Loucy (cell line): Measurements from ENCODE around the gene RAB26.

Experiments used
- H2AFZ ChIP-seq: fragments of 200-600 bp; sonication (generic); 2 replicates; pipeline ENCODE4 v1.6.0; 2016; ENCODE audit warnings: antibody characterized with exemption, mild to moderate bottlenecking, low read length, moderate library complexity
- H3F3A ChIP-seq: fragments of 200-600 bp; 2 replicates; pipeline ENCODE4 v1.6.0; 2016; ENCODE audit warnings: antibody characterized with exemption, low read depth, mild to moderate bottlenecking
- H3K27me3 ChIP-seq: fragments of 200-600 bp; sonication (generic); 2 replicates; pipeline ENCODE4 v1.6.1; 2014; ENCODE audit warnings: low read length, mild to moderate bottlenecking; ENCODE audit not compliant: insufficient read depth, poor library complexity, severe bottlenecking
- H3K36me3 ChIP-seq: fragments of 200-600 bp; sonication (generic); 2 replicates; pipeline ENCODE4 v1.6.1; 2016; ENCODE audit warnings: low read length; ENCODE audit not compliant: insufficient read depth
- H3K4me1 ChIP-seq: fragments of 200-600 bp; sonication (generic); 2 replicates; pipeline ENCODE4 v1.5.1; 2014; ENCODE audit warnings: low read length, mild to moderate bottlenecking; ENCODE audit not compliant: insufficient read depth, poor library complexity, severe bottlenecking
- H3K4me2 ChIP-seq: fragments of 200-600 bp; sonication (generic); 2 replicates; pipeline ENCODE4 v1.6.0; 2014; ENCODE audit warnings: antibody characterized with exemption, low read length, low read depth, mild to moderate bottlenecking; ENCODE audit not compliant: poor library complexity, severe bottlenecking
- H3K4me3 ChIP-seq: fragments of 200-600 bp; sonication (generic); 2 replicates; pipeline ENCODE4 v1.5.1; 2014; ENCODE audit warnings: low read length, mild to moderate bottlenecking, mixed read lengths; ENCODE audit not compliant: poor library complexity, severe bottlenecking
- H3K79me2 ChIP-seq: fragments of 200-600 bp; sonication (generic); 2 replicates; pipeline ENCODE4 v1.6.1; 2014; ENCODE audit warnings: low read length; ENCODE audit not compliant: insufficient read depth
- H3K9ac ChIP-seq: fragments of 200-600 bp; sonication (generic); 2 replicates; pipeline ENCODE4 v1.6.0; 2014; ENCODE audit warnings: mild to moderate bottlenecking, low read depth, low read length, moderate library complexity; ENCODE audit not compliant: poor library complexity, severe bottlenecking
- H3K9me2 ChIP-seq: fragments of 200-600 bp; sonication (generic); replicated peaks from 2 replicates; pipeline ENCODE4 v1.6.1; 2016; ENCODE audit warnings: low read depth, low read length, mixed read lengths
- H3K9me3 ChIP-seq: fragments of 200-600 bp; sonication (generic); 2 replicates; pipeline ENCODE4 v1.6.1; 2014; ENCODE audit warnings: mild to moderate bottlenecking, antibody characterized with exemption, low read length, low read depth; ENCODE audit not compliant: insufficient read depth
- H4K20me1 ChIP-seq: fragments of 200-600 bp; sonication (generic); 2 replicates; pipeline ENCODE4 v1.6.0; 2014; ENCODE audit warnings: antibody characterized with exemption, low read length, mild to moderate bottlenecking; ENCODE audit not compliant: insufficient read depth, poor library complexity, severe bottlenecking
- CTCF ChIP-seq: fragments of 200-600 bp; sonication (generic); conservative IDR thresholded peaks from 2 replicates; pipeline ENCODE4 v1.5.1; 2014; ENCODE audit warnings: mild to moderate bottlenecking, antibody characterized with exemption, low read length
- EZH2phosphoT487 ChIP-seq: fragments of 200-600 bp; IDR thresholded peaks from 2 replicates; pipeline ENCODE4 v1.6.1; 2018; ENCODE audit warnings: antibody characterized with exemption, mild to moderate bottlenecking, moderate library complexity, borderline replicate concordance

The RAB26 gene

GRCh38 chr16:2173916-2174315, 25.5 kb downstream of the RAB26 start:
- Histone ChIP-seq H3K4me3 (no peak overlapping the region), H3K9me2 (no peaks in the 10 kb centered on the region), H4K20me1 (no peaks in the 10 kb centered on the region), H3K9me3 (no peaks in the 10 kb centered on the region), H3K27me3 (no peaks in the 10 kb centered on the region), H3K36me3 (no peaks in the 10 kb centered on the region; the same call in 1 of the 2 replicates), H3K79me2 (no peaks in the 10 kb centered on the region), H3K4me2 (no peak overlapping the region), H3K4me1 (no peaks in the 10 kb centered on the region), H3K9ac (no peak overlapping the region), H3F3A (no peaks in the 10 kb centered on the region), H2AFZ (no peak overlapping the region)
- no peak for TF ChIP-seq EZH2phosphoT487
- TF ChIP-seq CTCF = no peak

GRCh38 chr16:2174396-2175131, 26.1 kb downstream of the RAB26 start:
- H3K9ac ChIP-seq = no peak overlapping the region
- H3K36me3 ChIP-seq = no peaks in the 10 kb centered on the region; the same call in 1 of the 2 replicates

GRCh38 chr16:2175454-2175853, 27.0 kb downstream of the RAB26 start:
- Histone ChIP-seq H3K4me1 (no peaks in the 10 kb centered on the region), H3K9me2 (no peaks in the 10 kb centered on the region), H3K4me3 (no peak overlapping the region), H3K9me3 (no peaks in the 10 kb centered on the region), H3F3A (no peaks in the 10 kb centered on the region), H2AFZ (no peak overlapping the region), H3K9ac (no peak overlapping the region), H3K27me3 (no peaks in the 10 kb centered on the region), H4K20me1 (no peaks in the 10 kb centered on the region), H3K4me2 (no peak overlapping the region), H3K36me3 (no peaks in the 10 kb centered on the region; the same call in 1 of the 2 replicates), H3K79me2 (no peaks in the 10 kb centered on the region)
- TF ChIP-seq EZH2phosphoT487 (no peak), CTCF (no peak)

More at GRCh38 chr16:2174396-2175131, 26.1 kb downstream of the RAB26 start:
- Histone ChIP-seq H3K79me2 (no peaks in the 10 kb centered on the region), H3K4me2 (no peak overlapping the region), H4K20me1 (no peaks in the 10 kb centered on the region), H3K4me3 (no peak overlapping the region), H3K9me3 (no peaks in the 10 kb centered on the region), H3K9me2 (no peaks in the 10 kb centered on the region), H3K4me1 (no peaks in the 10 kb centered on the region), H2AFZ (no peak overlapping the region), H3F3A (no peaks in the 10 kb centered on the region), H3K27me3 (no peaks in the 10 kb centered on the region)
- TF ChIP-seq EZH2phosphoT487 = no peak
- TF ChIP-seq CTCF = no peak
